GM12878 (cell line): ENCODE results near the gene GLB1L3. TPM values are rescaled to one million over a fixed set of nuclear protein-coding genes. Genes with fewer than 3 reads are reported as not detected.

Source experiments
- ATAC-seq: fragments of 200-7000 bp; cut with Tn5 transposase; 3 replicates; pipeline ENCODE4 v1.9.1; 2020; ENCODE audit warnings: mild to moderate bottlenecking, moderate library complexity
- BruUV-seq: library from RNA; stranded (reverse); fragments of 400-500 nt; replicated peaks from 2 replicates; lab custom pipeline; 2021; lab: Mats Ljungman, UMichigan
- CTCF ChIA-PET: fragments of 300-600 bp; sonication (Branson Sonifier 250); formaldehyde crosslinking; extraction: SDS; loops from one replicate; lab custom pipeline; 2021; ENCODE audit warnings: inconsistent platforms; lab: Yijun Ruan, JAX
- POLR2A ChIA-PET: fragments of 350-600 bp; formaldehyde crosslinking; extraction: SDS; loops from one replicate; lab custom pipeline; 2021; ENCODE audit warnings: inconsistent platforms; lab: Charles Lee
- RAD21 ChIA-PET: fragments of 300-600 bp; sonication (Branson Sonifier 250); formaldehyde crosslinking; loops from one replicate; lab custom pipeline; 2023; ENCODE audit warnings: antibody characterized with exemption; ENCODE audit not compliant: unreplicated experiment; lab: Charles Lee
- SMC1A ChIA-PET: fragments of 300-600 bp; sonication (Branson Sonifier 250); formaldehyde crosslinking; loops from one replicate; lab custom pipeline; 2023; ENCODE audit not compliant: unreplicated experiment, uncharacterized antibody; lab: Charles Lee
- DNase-seq: peaks from one replicate; pipeline ENCODE4 v3.0.0-alpha.2; 2011; ENCODE audit warnings: low read depth, low spot score
- FAIRE-seq: peaks from 3 replicates; lab custom pipeline; 2011; peaks lifted over from hg19 to GRCh38; lab: Jason Lieb, UNC
- H2AFZ ChIP-seq: 2 replicates; pipeline ENCODE4 v1.6.0; 2011; ENCODE audit warnings: low read depth, low read length, control low read depth; ENCODE audit not compliant: control insufficient read depth
- H3K27ac ChIP-seq: 2 replicates; pipeline ENCODE4 v1.5.1; 2011; ENCODE audit warnings: control low read depth; ENCODE audit not compliant: control insufficient read depth, insufficient read depth
- H3K27me3 ChIP-seq, 2 experiments: replicated peaks in 1 of 2; 2 replicates each; pipeline versions ENCODE4 v1.6.0 to v1.6.1; 2011; ENCODE audit warnings: low read length in 1 of 2; ENCODE audit not compliant: control insufficient read depth in 2 of 2, insufficient read depth in 2 of 2
- H3K36me3 ChIP-seq, 2 experiments: 2 replicates each; pipeline ENCODE4 v1.5.1; 2011; ENCODE audit warnings: low read length in 1 of 2; ENCODE audit not compliant: control insufficient read depth in 2 of 2, insufficient read depth in 2 of 2
- H3K4me1 ChIP-seq: 2 replicates; pipeline ENCODE4 v1.6.1; 2011; ENCODE audit warnings: mild to moderate bottlenecking, low read length, moderate library complexity, mixed read lengths; ENCODE audit not compliant: control insufficient read depth, insufficient read depth
- H3K4me2 ChIP-seq: 2 replicates; pipeline ENCODE4 v1.6.0; 2011; ENCODE audit warnings: control low read depth; ENCODE audit not compliant: control insufficient read depth, insufficient read depth
- H3K4me3 ChIP-seq: fragments of 200-600 bp; sonication (generic); 2 replicates; pipeline ENCODE4 v1.5.1; 2016
- H3K79me2 ChIP-seq: 2 replicates; pipeline ENCODE4 v1.6.0; 2011; ENCODE audit warnings: low read length; ENCODE audit not compliant: control insufficient read depth, insufficient read depth
- H3K9ac ChIP-seq: 2 replicates; pipeline ENCODE4 v1.8.0; 2011; ENCODE audit warnings: low read length, control low read depth, mixed read lengths; ENCODE audit not compliant: control insufficient read depth, insufficient read depth
- H3K9me3 ChIP-seq: replicated peaks from 3 replicates; pipeline ENCODE4 v1.5.1; 2011; ENCODE audit warnings: mild to moderate bottlenecking, low read length; ENCODE audit not compliant: control insufficient read depth, insufficient read depth
- H4K20me1 ChIP-seq: 2 replicates; pipeline ENCODE4 v1.6.0; 2011; ENCODE audit not compliant: control insufficient read depth, insufficient read depth
- BCLAF1 ChIP-seq: fragments of 450-650 bp; IDR thresholded peaks from 2 replicates; pipeline ENCODE4 v1.6.1; 2017; ENCODE audit warnings: antibody characterized with exemption, mild to moderate bottlenecking, moderate library complexity
- CBFB ChIP-seq: IDR thresholded peaks from 2 replicates; pipeline ENCODE4 v1.6.1; 2016; ENCODE audit warnings: antibody characterized with exemption, low read depth
- EED ChIP-seq: sonication (generic); IDR thresholded peaks from 2 replicates; pipeline ENCODE4 v1.6.1; 2016; ENCODE audit warnings: antibody characterized with exemption, low read depth
- IKZF1 ChIP-seq: fragments of 450-650 bp; conservative IDR thresholded peaks from 2 replicates; pipeline ENCODE4 v1.6.1; 2017; ENCODE audit warnings: antibody characterized with exemption, mild to moderate bottlenecking
- IRF3 ChIP-seq: fragments of 450-650 bp; IDR thresholded peaks from 2 replicates; pipeline ENCODE4 v1.6.1; 2014; ENCODE audit warnings: mild to moderate bottlenecking
- KAT2A ChIP-seq: conservative IDR thresholded peaks from 2 replicates; pipeline ENCODE4 v1.6.1; 2011; ENCODE audit warnings: low read depth, low read length; ENCODE audit not compliant: control insufficient read depth
- NR2F1 ChIP-seq: fragments of 450-650 bp; conservative IDR thresholded peaks from 2 replicates; pipeline ENCODE4 v1.6.1; 2017; ENCODE audit warnings: mild to moderate bottlenecking
- TBL1XR1 ChIP-seq: IDR thresholded peaks from 2 replicates; pipeline ENCODE4 v1.6.1; 2012; ENCODE audit warnings: low read depth, low read length, improper control_type of control experiment
- ZNF687 ChIP-seq: fragments of 450-650 bp; IDR thresholded peaks from 2 replicates; pipeline ENCODE4 v1.6.1; 2017; ENCODE audit warnings: mild to moderate bottlenecking, moderate library complexity
- WGBS: methylation state at CpG from one replicate; pipeline ENCODE4 v1.1.6; 2016; ENCODE audit warnings: low lambda C conversion rate; ENCODE audit not compliant: insufficient replicate concordance, insufficient coverage; ENCODE audit errors: missing lambda C conversion rate; 5-methylcytosine and 5-hydroxymethylcytosine counted together
- in situ Hi-C: fragments of 300-500 bp; cut with MboI; formaldehyde crosslinking; loops from 9 replicates; pipeline ENCODE4 v1.14.3; 2018; ENCODE audit warnings: mixed read lengths
- intact Hi-C: fragments of 100-400 bp; cut with micrococcal nuclease; formaldehyde crosslinking; loops from one replicate; pipeline ENCODE4 v1.14.2; 2022; ENCODE audit not compliant: unreplicated experiment
- polyA plus RNA-seq, 11 experiments: library from polyadenylated mRNA; depleted of rRNA in 4 of 11; unstranded in 6 of 11; stranded (reverse) in 5 of 11; fragments of >200 nt; fragmentation: Nextera tagmentation in 4 of 11; fragmentation: Illumina TruSeq in 1 of 11; extraction: Ambion mirVana in 4 of 11; extraction: Trizol in 1 of 11; gene quantifications; 1 replicate in 1 of 11; 2 replicates in 10 of 11; pipeline versions ENCODE4 v1.2.1 to v1.2.3, GENCODE V29; 2011 to 2016; ENCODE audit warnings: inconsistent platforms in 2 of 11, missing spikeins in 2 of 11, low read depth in 1 of 11
- total RNA-seq, 4 experiments: library from RNA; depleted of rRNA in 3 of 4; stranded (reverse); fragments of >200 nt in 3 of 4; fragmentation: Illumina TruSeq in 1 of 4; extraction: Trizol in 1 of 4; gene quantifications; 2 replicates each; pipeline versions ENCODE4 v1.2.1 to v1.2.3, GENCODE V29; 2013 to 2021

Gene GLB1L3
- total and polyA plus RNA-seq, 10 of the 15 experiments (the other 5 are each of a cell fraction or from before 2014, with no cell fraction given) = 0.53 to 2.9 (median 1.9) TPM; not detected in 1

GRCh38 chr11:134233729-134234179 is 42.4 kb upstream of the GLB1L3 start:
- no peak for TF ChIP-seq TBL1XR1
- TF ChIP-seq, all 136 proteins: peak for 0
- Histone ChIP-seq H3K36me3 (peaks cover 0 to 3% of the 10 kb centered on the region in 2 experiments; a peak in 1 of 4 replicates), H3K27me3 (no peaks in the 10 kb centered on the region), H4K20me1 (peaks cover 12% of the 10 kb centered on the region; the same call in 1 of the 2 replicates), H3K4me2 (no peak overlapping the region), H2AFZ (no peak overlapping the region), H3K4me3 (no peak overlapping the region), H3K79me2 (no peaks in the 10 kb centered on the region; the same call in 1 of the 2 replicates), H3K4me1 (peaks cover 17% of the 10 kb centered on the region), H3K27ac (no peak overlapping the region), H3K9ac (no peak overlapping the region), H3K9me3 (no peaks in the 10 kb centered on the region)
- FAIRE-seq (no peak), ATAC-seq (no peak), DNase-seq (no peak)
- RAD21 ChIA-PET = no interaction called here
- in situ Hi-C loops = no loop called here
- no TSS peak for BruUV-seq
- POLR2A ChIA-PET = no interaction called here
- CTCF ChIA-PET = interaction anchor here (1.3 to 1.8 kb wide), 3 partner anchors 9 to 26 kb away, joined by 3 to 8 read pairs (median 4); partner anchors contain the start of genes NCAPD3 and VPS26B
- 93% methylated on average over 4 of the region's 4 CpGs for WGBS
- intact Hi-C loops = no loop called here
- SMC1A ChIA-PET = interaction anchor here (1.2 kb wide), 1 partner anchor 22 kb away, joined by 3 read pairs; no protein-coding TSS in a partner anchor

DNA sequence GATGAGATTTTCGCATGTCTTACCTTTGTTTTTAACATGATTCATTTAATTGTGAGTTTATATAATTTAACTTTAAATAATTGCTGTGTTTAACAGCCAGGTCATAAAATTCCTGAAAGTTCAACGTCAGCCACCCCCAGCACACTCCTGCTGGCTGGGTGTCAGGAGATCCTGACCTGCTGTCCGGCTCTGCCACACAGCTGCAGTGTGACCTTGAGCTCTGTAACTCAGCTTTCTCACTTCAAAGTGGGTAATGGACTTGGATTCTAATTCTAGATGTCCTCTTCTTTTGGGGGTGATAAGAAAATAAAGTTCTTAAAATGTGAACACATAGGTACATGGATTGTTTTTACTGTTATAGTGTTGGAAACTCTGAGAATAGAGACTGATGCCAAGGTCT is 40.8 kb upstream of the GLB1L3 start:
- BruUV-seq = no TSS peak
- CTCF ChIA-PET = no interaction called here
- no peak for ATAC-seq
- H4K20me1 ChIP-seq = 0 out of 2 replicates have a peak, but pooled peaks cover 2% of the 10 kb centered on the region
- no peak overlapping the region for H3K27ac ChIP-seq
- DNase-seq = no peak
- POLR2A ChIA-PET = no interaction called here
- intact Hi-C loops (no loop called here), in situ Hi-C loops (no loop called here)
- H3K79me2 ChIP-seq = no peaks in the 10 kb centered on the region
- H3K4me2 ChIP-seq = no peak overlapping the region
- H3K9ac ChIP-seq = no peak overlapping the region
- 98% methylated on average over 3 of the region's 3 CpGs for WGBS
- RAD21 ChIA-PET = no interaction called here
- peaks cover 1% of the 10 kb centered on the region for H3K4me1 ChIP-seq
- H3K36me3 ChIP-seq = peaks cover 0 to 3% of the 10 kb centered on the region in 2 experiments; a peak in 3 of 4 replicates
- FAIRE-seq = no peak
- no peak overlapping the region for H3K4me3 ChIP-seq
- H2AFZ ChIP-seq = no peak overlapping the region
- SMC1A ChIA-PET = interaction anchor here (1.0 kb wide), 1 partner anchor 9 kb away, joined by 3 read pairs; no protein-coding TSS in a partner anchor
- H3K9me3 ChIP-seq = no peaks in the 10 kb centered on the region
- H3K27me3 ChIP-seq = no peaks in the 10 kb centered on the region
- TF ChIP-seq ZNF687 = no peak
- no peak for TF ChIP-seq EED
- no peak for TF ChIP-seq CBFB
- no peak for TF ChIP-seq IKZF1
- TF ChIP-seq IRF3 = no peak
- TF ChIP-seq KAT2A = no peak
- no peak for TF ChIP-seq NR2F1
- TF ChIP-seq BCLAF1 = no peak
